HepG2 (cell line): ENCODE data around the gene STK32C.

Experiments
- CTCF ChIP-seq: sonication (generic); formaldehyde crosslinking; IDR thresholded peaks from 2 replicates; pipeline ENCODE4 v1.5.0; 2020; ENCODE audit warnings: mild to moderate bottlenecking, missing genetic modification reagents, moderate library complexity
- EP300 ChIP-seq, 3 experiments: sonication (generic) in 1 of 3; formaldehyde crosslinking in 1 of 3; IDR thresholded peaks; 2 replicates each; pipeline versions ENCODE4 v1.5.1 to v1.6.1; 2011 to 2020; ENCODE audit warnings: low read depth in 2 of 3, low read length in 2 of 3, borderline replicate concordance in 1 of 3, improper control_type of control experiment in 1 of 3, mild to moderate bottlenecking in 1 of 3, missing genetic modification reagents in 1 of 3, moderate library complexity in 1 of 3
- POLR2A ChIP-seq, 2 experiments: IDR thresholded peaks; 2 replicates each; pipeline ENCODE4 v1.6.1; 2011; ENCODE audit warnings: low read depth in 2 of 2, low read length in 2 of 2, mild to moderate bottlenecking in 1 of 2, moderate library complexity in 1 of 2; ENCODE audit not compliant: insufficient read depth in 1 of 2
- SP1 ChIP-seq, 2 experiments: fragments of 450-650 bp in 1 of 2; sonication (generic) in 1 of 2; formaldehyde crosslinking in 1 of 2; IDR thresholded peaks; 2 replicates each; pipeline versions ENCODE4 v1.4.0 to v1.6.1; 2016 to 2020; ENCODE audit warnings: missing genetic modification reagents in 1 of 2
- ZNF280B ChIP-seq: sonication (generic); formaldehyde crosslinking; IDR thresholded peaks from 2 replicates; pipeline ENCODE4 v1.5.0; 2020; ENCODE audit warnings: missing genetic modification reagents, mild to moderate bottlenecking, borderline replicate concordance
- ZNF484 ChIP-seq: sonication (generic); formaldehyde crosslinking; IDR thresholded peaks from 2 replicates; pipeline ENCODE4 v1.5.1; 2020; ENCODE audit warnings: mild to moderate bottlenecking, low read depth, missing genetic modification reagents, borderline replicate concordance

- TF ChIP-seq ZNF484 = no peak
- no peak for TF ChIP-seq EP300 (IDR thresholded peaks at IDR 0.05; ENCODE audit: low read depth in 2 of 2, low read length in 2 of 2)
- no peak for TF ChIP-seq EP300 (CRISPR knock-in tag; IDR thresholded peaks at IDR 0.05; ENCODE audit: borderline replicate concordance)
- no peak for TF ChIP-seq POLR2A (IDR thresholded peaks at IDR 0.05; ENCODE audit: insufficient read depth in 1 of 2, low read depth in 2 of 2, low read length in 2 of 2)
- TF ChIP-seq ZNF280B (CRISPR knock-in tag) = no peak
- no peak for TF ChIP-seq SP1 (IDR thresholded peaks at IDR 0.05)
- no peak for TF ChIP-seq SP1 (CRISPR knock-in tag; IDR thresholded peaks at IDR 0.05)
- no peak for TF ChIP-seq CTCF (CRISPR knock-in tag)
These were observed 109.2 kb downstream of the STK32C start for GRCh38 chr10:132198381-132199181.
